Measurements from ENCODE around the gene ERCC1.

The ERCC1 gene

GRCh38 chr19:45423589-45424190 lies at the start of gene ERCC1:
Gene ERCC1 (minus strand): TSS chr19:45423917. CDS start chr19:45423374, 543 bp downstream.
- H3K4me3 ChIP-seq (ENCODE audit: low read depth, low read length): peak within 1 kb of the TSS; percentile 81
- TF ChIP-seq CTCF (IDR thresholded peaks at IDR 0.05; ENCODE audit: low read depth, low read length): no peak

DNA sequence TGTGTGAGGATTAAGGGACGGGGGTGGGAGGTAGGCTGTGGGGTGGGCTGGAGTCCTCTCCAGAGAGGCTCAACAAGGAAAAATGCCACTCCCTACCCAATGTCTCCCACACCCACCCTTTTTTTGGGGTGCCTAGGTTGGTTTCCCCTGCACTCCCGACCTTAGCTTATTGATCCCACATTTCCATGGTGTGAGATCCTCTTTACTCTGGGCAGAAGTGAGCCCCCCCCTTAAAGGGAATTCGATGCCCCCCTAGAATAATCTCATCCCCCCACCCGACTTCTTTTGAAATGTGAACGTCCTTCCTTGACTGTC lies 49.6 kb upstream of the ERCC1 start:
- no peak for TF ChIP-seq CTCF (IDR thresholded peaks at IDR 0.05; ENCODE audit: low read depth, low read length)
- H3K4me3 ChIP-seq (ENCODE audit: low read depth, low read length): no peak overlapping the region

GRCh38 chr19:45472563-45473366 lies 49.0 kb upstream of the ERCC1 start:
- no peak for TF ChIP-seq CTCF (IDR thresholded peaks at IDR 0.05; ENCODE audit: low read depth, low read length)
- H3K4me3 ChIP-seq (ENCODE audit: low read depth, low read length): no peak overlapping the region

DNA sequence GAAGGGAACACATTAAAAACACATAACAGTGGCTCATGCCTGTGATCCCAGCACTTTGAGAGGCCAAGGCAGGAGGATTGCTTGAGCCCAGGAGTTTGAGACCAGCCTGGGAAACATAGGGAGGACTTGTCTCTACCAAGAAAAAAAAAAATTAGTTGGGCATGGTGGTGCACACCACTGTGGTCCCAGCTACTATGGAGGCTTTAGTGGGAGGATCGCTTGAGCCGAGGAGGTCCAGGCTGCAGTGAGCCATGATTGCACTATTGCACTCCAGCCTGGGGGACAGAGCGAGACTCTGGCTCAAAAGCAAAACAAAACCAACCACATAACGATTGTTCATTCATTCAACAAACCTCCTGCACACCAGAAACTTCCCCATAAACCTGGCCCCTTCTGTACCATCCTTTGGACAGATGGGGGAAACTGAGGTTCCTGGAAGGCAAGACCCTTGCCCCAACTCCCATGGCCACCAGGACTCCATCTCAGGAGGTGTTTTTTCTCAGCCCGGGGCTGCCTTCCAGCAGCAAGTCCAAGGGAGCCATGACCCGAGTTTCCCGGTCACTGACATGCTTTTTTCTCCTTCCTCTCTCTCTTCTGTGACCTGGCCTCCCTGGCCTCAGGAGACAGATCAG lies 48.3 kb upstream of the ERCC1 start:
- no peak for TF ChIP-seq CTCF (IDR thresholded peaks at IDR 0.05; ENCODE audit: low read depth, low read length)
- no peak overlapping the region for H3K4me3 ChIP-seq (ENCODE audit: low read depth, low read length)

- no peak for TF ChIP-seq CTCF (IDR thresholded peaks at IDR 0.05; ENCODE audit: low read depth, low read length)
- no peak overlapping the region for H3K4me3 ChIP-seq (ENCODE audit: low read depth, low read length)
These were observed 47.6 kb upstream of the ERCC1 start for GRCh38 chr19:45471111-45471930.

- no peak overlapping the region for H3K4me3 ChIP-seq (ENCODE audit: low read depth, low read length)
- no peak for TF ChIP-seq CTCF (IDR thresholded peaks at IDR 0.05; ENCODE audit: low read depth, low read length)
These were observed 47.0 kb upstream of the ERCC1 start for GRCh38 chr19:45470762-45471081.

All from WI38 (cell line).